ENCODE data around the gene HERC2.
"Not testable (repeated sequence)": the region's sequence is repeated elsewhere in the genome, so short reads cannot be mapped to it uniquely, and the experiment has no call there.

Gene HERC2

DNA sequence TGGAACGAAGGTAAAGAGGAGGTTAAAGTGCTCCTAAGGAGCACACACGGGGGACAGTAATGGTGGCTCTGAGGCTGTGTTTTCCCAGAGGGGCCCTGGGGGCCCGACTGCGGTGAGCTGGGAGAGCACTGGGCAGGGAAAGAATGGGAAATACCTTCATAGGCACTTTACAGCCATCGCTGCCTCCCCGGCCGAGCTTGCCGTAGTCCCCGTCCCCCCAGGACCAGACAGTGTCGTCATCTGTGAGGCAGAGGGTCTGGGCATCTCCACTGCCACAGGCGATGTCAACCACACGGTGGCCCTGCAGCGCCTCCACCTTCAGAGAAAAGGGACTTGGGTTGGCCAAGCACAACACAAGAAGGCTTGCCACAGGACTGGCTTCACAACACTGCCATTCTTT lies 190.0 kb downstream of the HERC2 start:
- DNase-seq (ENCODE audit: low read depth, low spot score), result no peak

GRCh38 chr15:28131400-28131799 lies 190.6 kb downstream of the HERC2 start:
- DNase-seq (ENCODE audit: low read depth, low spot score), result no peak

- DNase-seq (ENCODE audit: low read depth, low spot score), result no peak
Observed at GRCh38 chr15:28130651-28131050, 191.3 kb downstream of the HERC2 start.

GRCh38 chr15:28129231-28129848 lies 192.6 kb downstream of the HERC2 start:
- no peak for DNase-seq (ENCODE audit: low read depth, low spot score)

- DNase-seq (ENCODE audit: low read depth, low spot score), result no peak
Observed at GRCh38 chr15:28128031-28128430, 193.9 kb downstream of the HERC2 start.

- DNase-seq (ENCODE audit: low read depth, low spot score), result no peak
Observed at GRCh38 chr15:28127036-28127435, 194.9 kb downstream of the HERC2 start.

DNA sequence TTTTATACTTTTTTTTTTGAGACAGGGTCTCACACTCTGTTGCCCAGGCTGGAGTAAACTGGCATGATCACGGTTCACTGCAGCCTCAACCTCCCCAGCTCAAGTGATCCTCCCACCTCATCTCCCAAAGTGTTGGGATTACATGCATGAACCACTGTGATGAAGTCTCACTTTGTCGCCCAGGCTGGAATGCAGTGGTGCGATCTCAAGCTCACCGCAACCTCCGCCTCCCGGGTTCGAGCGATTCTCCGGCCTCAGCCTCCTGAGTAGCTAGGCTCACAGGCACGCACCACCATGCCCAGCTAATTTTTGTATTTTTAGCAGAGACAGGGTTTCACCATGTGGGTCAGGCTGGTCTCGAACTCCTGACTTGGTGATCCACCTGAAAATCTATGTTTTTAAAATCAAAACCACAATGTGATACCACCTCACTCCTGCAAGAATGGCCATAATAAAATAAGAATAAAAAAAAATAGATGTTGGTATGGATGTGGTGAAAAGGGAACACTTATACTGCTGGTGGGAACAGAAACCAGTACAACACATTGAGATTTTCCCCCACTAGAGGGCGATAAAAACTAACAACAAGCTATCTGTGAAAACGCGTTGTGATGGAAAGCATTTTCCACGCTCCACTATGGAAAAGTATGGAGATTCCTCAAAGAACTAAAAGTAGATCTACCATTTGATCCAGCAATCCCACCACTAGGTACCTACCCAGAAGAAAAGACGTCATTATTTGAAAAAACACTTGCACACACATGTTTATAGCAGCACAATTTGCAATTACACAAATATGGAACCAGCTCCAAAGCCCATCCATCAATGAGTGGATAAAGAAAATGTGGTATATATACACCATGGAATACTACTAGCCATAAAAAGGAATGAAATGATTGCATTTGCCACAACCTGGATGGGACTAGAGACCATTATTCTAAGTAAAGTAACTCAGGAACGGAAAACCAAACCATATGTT lies 196.0 kb downstream of the HERC2 start:
- no peak for DNase-seq (ENCODE audit: low read depth, low spot score)

DNA sequence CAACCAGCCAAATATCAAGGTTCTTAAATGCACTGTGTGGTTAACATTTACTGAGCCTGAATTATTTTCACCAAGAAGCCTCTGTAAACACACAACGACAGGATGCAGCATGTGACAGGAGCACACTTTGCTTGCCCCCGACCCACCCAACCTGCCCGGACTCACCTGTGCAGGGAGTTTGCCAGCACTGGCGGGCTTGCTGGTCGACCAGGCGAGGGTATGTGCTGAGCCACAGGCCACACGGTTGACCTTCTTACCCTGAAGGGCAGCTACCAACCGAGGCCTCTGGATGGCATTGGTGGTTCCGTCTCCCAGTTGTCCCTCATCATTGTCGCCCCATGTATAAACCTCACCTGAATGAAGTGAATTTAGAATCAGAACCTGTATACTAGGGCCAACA lies 197.1 kb downstream of the HERC2 start:
- DNase-seq (ENCODE audit: low read depth, low spot score), result no peak

GRCh38 chr15:28123408-28124023 lies 198.5 kb downstream of the HERC2 start:
- DNase-seq (ENCODE audit: low read depth, low spot score), result peak; percentile 37

DNA sequence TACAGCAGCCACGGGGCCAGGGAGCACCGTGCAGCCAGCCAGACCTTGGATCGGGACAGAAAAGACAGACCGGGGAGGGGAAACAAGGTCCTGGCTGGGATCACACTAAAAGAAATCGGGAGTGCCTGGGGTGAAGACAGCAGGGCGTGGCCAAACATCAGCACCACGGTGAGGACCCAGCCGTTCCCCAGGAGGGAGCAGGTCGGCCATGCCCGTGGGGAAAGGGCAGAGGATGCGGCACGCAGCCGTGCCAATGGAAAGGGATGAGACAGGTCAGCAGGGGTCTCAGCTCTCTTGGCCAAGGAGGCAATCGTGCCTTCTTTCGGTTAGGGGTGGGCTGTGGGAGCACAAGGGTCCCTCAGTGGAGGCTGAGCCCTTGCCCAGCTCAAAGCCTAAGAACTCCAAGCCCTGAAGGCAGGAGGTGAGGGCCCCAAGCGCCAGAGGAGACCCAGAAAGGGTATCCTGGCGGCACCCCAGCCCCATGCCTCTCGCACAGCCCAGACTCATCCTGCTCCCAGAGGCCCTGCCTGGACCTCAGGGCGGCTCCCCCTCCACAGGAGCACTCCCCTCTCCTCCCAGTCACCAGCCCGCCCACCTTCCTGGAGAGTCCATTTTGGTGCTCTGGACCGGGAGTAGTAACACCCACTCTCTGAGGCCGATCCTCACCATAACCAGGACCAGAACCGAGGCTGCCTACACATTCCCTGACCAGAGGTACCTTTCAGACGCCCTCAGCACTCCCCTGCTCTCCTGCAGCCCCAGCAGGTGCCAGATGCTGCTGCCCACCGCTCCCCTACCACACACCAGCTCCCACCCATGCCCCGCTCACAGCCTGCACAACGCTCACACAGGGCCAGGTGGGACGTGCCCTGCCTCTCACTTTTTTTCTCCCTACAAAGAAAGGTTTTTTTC lies 199.7 kb downstream of the HERC2 start:
- DNase-seq (ENCODE audit: low read depth, low spot score), result no peak

DNA sequence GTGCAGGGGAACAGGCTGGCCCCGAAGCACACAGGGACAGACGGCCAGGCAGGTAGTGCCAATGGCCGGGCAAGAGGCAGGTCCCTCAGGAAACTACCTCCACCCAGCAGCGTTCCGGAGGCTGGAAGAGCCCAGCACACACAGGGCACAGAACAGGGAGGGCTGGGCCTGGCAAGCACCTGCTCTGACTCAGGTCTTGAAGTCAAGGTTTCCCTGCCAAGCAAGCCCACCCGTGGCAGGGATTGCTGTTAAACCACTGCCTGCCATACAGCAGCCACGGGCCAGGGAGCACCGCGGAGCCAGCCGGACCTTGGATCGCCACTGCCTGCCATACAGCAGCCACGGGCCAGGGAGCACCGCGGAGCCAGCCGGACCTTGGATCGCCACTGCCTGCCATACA lies 200.4 kb downstream of the HERC2 start:
- DNase-seq (ENCODE audit: low read depth, low spot score), result not testable (repeated sequence)

- no peak for DNase-seq (ENCODE audit: low read depth, low spot score)
Observed at GRCh38 chr15:28120359-28120640, 201.7 kb downstream of the HERC2 start.

- no peak for DNase-seq (ENCODE audit: low read depth, low spot score)
Observed at GRCh38 chr15:28118531-28118930, 203.4 kb downstream of the HERC2 start.

DNA sequence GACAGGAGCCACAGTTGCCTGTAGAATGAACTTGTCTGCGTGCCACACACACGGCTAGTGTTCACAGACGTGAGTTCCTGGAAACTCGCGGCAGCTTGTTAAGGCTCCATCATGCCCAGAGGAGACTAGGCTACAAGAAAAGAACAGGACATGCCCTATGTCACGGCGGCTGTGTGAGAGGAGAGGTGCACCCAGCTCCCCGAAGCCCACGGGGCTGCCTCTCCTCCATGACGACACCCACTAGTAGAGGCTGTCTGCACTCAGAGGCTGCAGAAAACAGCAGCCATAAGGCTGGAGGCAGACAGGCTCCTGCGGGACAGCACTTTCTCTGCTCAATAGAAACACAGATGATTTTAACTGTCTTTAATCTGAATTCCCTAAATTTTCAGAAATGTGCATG lies 203.9 kb downstream of the HERC2 start:
- DNase-seq (ENCODE audit: low read depth, low spot score), result no peak

DNA sequence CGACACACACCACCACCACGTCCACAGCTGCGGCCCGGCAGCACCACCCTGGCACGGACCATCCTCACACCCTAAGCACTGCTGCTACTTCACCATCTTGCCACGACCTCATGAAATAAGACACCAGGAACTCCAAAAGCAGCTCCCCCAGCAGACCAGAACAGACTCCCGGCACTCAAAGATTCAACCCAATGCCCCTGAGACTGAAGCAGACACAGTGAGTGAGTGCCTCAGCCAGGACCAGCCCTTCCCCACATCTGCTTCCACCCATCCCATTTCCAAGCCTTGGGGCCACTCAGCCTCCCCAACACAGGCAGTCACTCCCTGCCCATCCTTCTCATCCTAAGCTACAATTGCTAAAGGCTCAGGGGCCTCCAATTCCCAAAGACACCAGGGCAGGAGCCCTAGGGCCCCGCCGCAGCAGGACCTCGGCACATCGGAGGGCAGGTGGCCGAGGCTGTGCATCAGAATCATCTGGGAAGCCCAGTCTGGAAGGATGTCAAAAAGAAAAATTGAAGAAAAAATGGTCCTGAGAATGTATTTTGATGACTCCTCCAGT lies 204.5 kb downstream of the HERC2 start:
- DNase-seq (ENCODE audit: low read depth, low spot score), result no peak

GRCh38 chr15:28116521-28117431 lies 205.2 kb downstream of the HERC2 start:
- DNase-seq (ENCODE audit: low read depth, low spot score), result no peak

GRCh38 chr15:28115871-28116270 lies 206.1 kb downstream of the HERC2 start:
- no peak for DNase-seq (ENCODE audit: low read depth, low spot score)

GRCh38 chr15:28114721-28115622 lies 207.0 kb downstream of the HERC2 start:
- DNase-seq (ENCODE audit: low read depth, low spot score), result peak; percentile 33

DNA sequence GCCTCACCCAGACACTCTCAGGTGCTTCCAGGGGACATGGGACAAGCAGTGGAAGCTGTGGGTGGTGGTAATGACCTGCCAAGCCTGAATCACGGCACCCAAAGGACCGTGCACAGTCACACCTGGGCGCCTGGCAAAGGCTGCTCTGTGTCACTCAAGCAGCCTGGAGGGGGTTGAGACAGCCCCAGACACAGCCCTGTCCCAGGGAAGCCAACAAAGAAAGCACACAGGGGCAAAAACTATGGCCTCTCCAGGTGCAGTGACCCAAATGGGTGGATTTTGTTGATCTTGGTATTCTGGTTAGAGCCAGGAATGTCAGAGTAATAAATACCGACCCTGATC lies 207.9 kb downstream of the HERC2 start:
- no peak for DNase-seq (ENCODE audit: low read depth, low spot score)
